ENCODE results near the gene LRRC28. TPM values are rescaled to one million over a fixed set of nuclear protein-coding genes. Genes with fewer than 3 reads are reported as not detected.

The LRRC28 gene
- total and polyA plus RNA-seq, 2 of the 4 experiments (the other 2 are of a cell fraction) = 12.7 to 21.1 TPM

- H3K14ac ChIP-seq (replicated peaks; ENCODE audit: low read depth, low read length) = no peak overlapping the region
- H3K4me2 ChIP-seq (ENCODE audit: low read depth, low read length) = no peak overlapping the region
- no peak overlapping the region for H2AK5ac ChIP-seq (ENCODE audit: low read depth, low read length)
- no peak overlapping the region for H2BK20ac ChIP-seq (ENCODE audit: low read depth, low read length)
- no peaks in the 10 kb centered on the region for H3K27me3 ChIP-seq (ENCODE audit: control insufficient read depth, insufficient read depth, low read length)
- no peak overlapping the region for H2BK120ac ChIP-seq (ENCODE audit: low read depth, low read length)
- no peaks in the 10 kb centered on the region for H3K79me1 ChIP-seq (ENCODE audit: low read depth in 1 of 2, low read length in 2 of 2)
- ChIA-PET POLR2A (ENCODE audit: unreplicated experiment) (no interaction called here), CTCF (no interaction called here)
- H4K91ac ChIP-seq (ENCODE audit: insufficient read depth, low read depth, low read length) = no peak overlapping the region
- peaks cover 6% of the 10 kb centered on the region; the same call in 1 of the 2 replicates for H3K9me1 ChIP-seq (ENCODE audit: insufficient read depth, low read length)
- ATAC-seq (ENCODE audit: low read depth) = no peak
- H2BK15ac ChIP-seq (ENCODE audit: low read depth, low read length) = no peak overlapping the region
- no peak overlapping the region for H3K23ac ChIP-seq (ENCODE audit: low read depth, low read length)
- intact Hi-C loops (cut with micrococcal nuclease) = no loop called here
- no peak overlapping the region for H2AFZ ChIP-seq (replicated peaks; ENCODE audit: low read length, poor library complexity)
- H3K36me3 ChIP-seq (ENCODE audit: control insufficient read depth, insufficient read depth, low read length) = no peaks in the 10 kb centered on the region; the same call in 1 of the 2 replicates
- H2BK5ac ChIP-seq (ENCODE audit: low read depth, low read length, poor library complexity, severe bottlenecking) = no peak overlapping the region
- H4K8ac ChIP-seq (ENCODE audit: low read depth in 2 of 2, low read length in 2 of 2) = no peak overlapping the region
- no peak overlapping the region for H3K27ac ChIP-seq (ENCODE audit: insufficient read depth, low read length)
- no peak overlapping the region for H3K56ac ChIP-seq (ENCODE audit: extremely low read depth, insufficient read depth, low read length)
- no TSS peak for BruUV-seq (replicated peaks)
- no peaks in the 10 kb centered on the region for H4K20me1 ChIP-seq (ENCODE audit: insufficient read depth, low read length)
- no peak overlapping the region for H4K5ac ChIP-seq (ENCODE audit: low read depth, low read length)
- no peak overlapping the region for H3K4ac ChIP-seq (ENCODE audit: low read depth, low read length)
- dilution Hi-C loops (cut with HindIII; ENCODE audit: low sequenced_read_pairs, unreplicated experiment) = no loop called here
- H2AK9ac ChIP-seq (replicated peaks; ENCODE audit: low read depth, low read length, poor library complexity) = no peak overlapping the region
- WGBS, 2 experiments (ENCODE audit: extremely low coverage in 2 of 2, insufficient read length in 1 of 2) = no CpG with 5 or more reads among the region's 3 CpGs
- H3K4me3 ChIP-seq (ENCODE audit: insufficient read depth, low read depth, low read length) = no peak overlapping the region
- no peaks in the 10 kb centered on the region for H3K9me3 ChIP-seq (ENCODE audit: control insufficient read depth, insufficient read depth, low read length)
- no peak overlapping the region for H3K9ac ChIP-seq (ENCODE audit: low read depth, low read length)
- TF ChIP-seq MAZ (IDR thresholded peaks at IDR 0.05; ENCODE audit: borderline replicate concordance, low read depth, low read length) (no peak), MXI1 (IDR thresholded peaks at IDR 0.05; ENCODE audit: borderline replicate concordance, low read depth, low read length) (no peak), POLR2A (IDR thresholded peaks at IDR 0.05; ENCODE audit: low read depth, low read length) (no peak), SMC3 (IDR thresholded peaks at IDR 0.05; ENCODE audit: low read depth, low read length) (no peak), CEBPB (IDR thresholded peaks at IDR 0.05; ENCODE audit: low read depth, low read length) (no peak), FOS (IDR thresholded peaks at IDR 0.05; ENCODE audit: low read depth, low read length) (no peak), RFX5 (IDR thresholded peaks at IDR 0.05; ENCODE audit: low read depth, low read length) (no peak), BHLHE40 (IDR thresholded peaks at IDR 0.05; ENCODE audit: low read depth, low read length) (no peak), RAD21 (IDR thresholded peaks at IDR 0.05; ENCODE audit: low read length) (no peak), ELK1 (IDR thresholded peaks at IDR 0.05; ENCODE audit: borderline replicate concordance, low read depth, low read length) (no peak), CHD1 (IDR thresholded peaks at IDR 0.05; ENCODE audit: low read depth, low read length) (no peak), RCOR1 (IDR thresholded peaks at IDR 0.05; ENCODE audit: insufficient replicate concordance, low read length) (no peak), NFE2L2 (IDR thresholded peaks at IDR 0.05; ENCODE audit: low read depth, low read length) (no peak), CTCF (conservative IDR thresholded peaks at IDR 0.05; ENCODE audit: low read depth, low read length) (no peak)
- in situ Hi-C loops (cut with MboI; ENCODE audit: low sequenced_read_pairs) = no loop called here
- DNase-seq = no peak
- no peaks in the 10 kb centered on the region for H3K4me1 ChIP-seq (ENCODE audit: control insufficient read depth, insufficient read depth, low read length)
- no peak overlapping the region for H3K18ac ChIP-seq (ENCODE audit: low read depth, low read length)
Measured at GRCh38 chr15:99348412-99348811, 97.1 kb downstream of the LRRC28 start.
